Peyer's patch (tissue), 4 donors: ENCODE measurements around the gene TLL2. TPM values are rescaled to one million over a fixed set of nuclear protein-coding genes. Genes with fewer than 3 reads are reported as not detected.

Source experiments
- DNase-seq, 3 donors: peaks; one replicate each; pipeline ENCODE4 v3.0.0-alpha.2; 2017 to 2019
- H3K27ac ChIP-seq, 4 donors: fragments of 200-600 bp; sonication (generic); one replicate each; pipeline ENCODE4 v1.5.1; 2016 to 2019
- H3K27me3 ChIP-seq, 2 donors: fragments of 200-600 bp; sonication (generic); one replicate each; pipeline ENCODE4 v1.5.1; 2019
- H3K36me3 ChIP-seq, 3 donors: fragments of 200-600 bp; sonication (generic); one replicate each; pipeline ENCODE4 v1.5.1; 2016 to 2019
- H3K4me1 ChIP-seq, 4 donors: fragments of 200-600 bp; sonication (generic); one replicate each; pipeline ENCODE4 v1.5.1; 2016 to 2019
- H3K4me3 ChIP-seq, 4 donors: fragments of 200-600 bp; sonication (generic); 1 replicate in 3 of 4; 2 replicates in 1 of 4; pipeline ENCODE4 v1.5.1; 2016 to 2019; ENCODE audit warnings: mild to moderate bottlenecking in 1 of 4
- H3K9me3 ChIP-seq, 4 donors: fragments of 200-600 bp; sonication (generic); one replicate each; pipeline ENCODE4 v1.5.1; 2016 to 2019; ENCODE audit warnings: mild to moderate bottlenecking in 1 of 4
- CTCF ChIP-seq, 6 experiments: fragments of 450-650 bp in 4 of 6; fragments of 200-600 bp in 2 of 6; sonication (generic) in 1 of 6; IDR thresholded peaks; one replicate each; pipeline ENCODE4 v1.5.1; 2017 to 2019; ENCODE audit warnings: antibody characterized with exemption in 6 of 6, mild to moderate bottlenecking in 3 of 6, moderate library complexity in 1 of 6
- POLR2A ChIP-seq, 2 donors: fragments of 450-650 bp; IDR thresholded peaks; one replicate each; pipeline ENCODE4 v1.5.1; 2017; ENCODE audit warnings: antibody characterized with exemption in 2 of 2, mild to moderate bottlenecking in 2 of 2, moderate library complexity in 2 of 2
- total RNA-seq, 4 donors: library from RNA; depleted of rRNA; stranded (reverse); fragments of >200 nt; gene quantifications; one replicate each; pipeline ENCODE4 v1.1.0, GENCODE V29; 2016

TLL2 gene
- total RNA-seq, 4 donors from 2014 or later = 0.27 to 0.83 (median 0.38) TPM; not detected in 1

- no peak for DNase-seq
- no peaks in the 10 kb centered on the region for H3K9me3 ChIP-seq
- TF ChIP-seq CTCF (IDR thresholded peaks at IDR 0.05) (no peak), POLR2A (IDR thresholded peaks at IDR 0.05) (no peak)
- no peaks in the 10 kb centered on the region for H3K36me3 ChIP-seq
- H3K27ac ChIP-seq = no peak overlapping the region
- H3K4me1 ChIP-seq = no peaks in the 10 kb centered on the region
- H3K4me3 ChIP-seq = no peak overlapping the region
- no peaks in the 10 kb centered on the region for H3K27me3 ChIP-seq
These were observed 16.3 kb downstream of the TLL2 start for GRCh38 chr10:96497391-96497790.

GRCh38 chr10:96496281-96496925 is 17.3 kb downstream of the TLL2 start:
- Histone ChIP-seq H3K9me3 (no peaks in the 10 kb centered on the region), H3K27me3 (no peaks in the 10 kb centered on the region), H3K4me3 (no peak overlapping the region), H3K27ac (no peak overlapping the region), H3K4me1 (no peaks in the 10 kb centered on the region), H3K36me3 (no peaks in the 10 kb centered on the region)
- no peak for DNase-seq
- no peak for TF ChIP-seq CTCF (IDR thresholded peaks at IDR 0.05)
- TF ChIP-seq POLR2A (IDR thresholded peaks at IDR 0.05) = no peak

- no peaks in the 10 kb centered on the region for H3K36me3 ChIP-seq
- no peak for TF ChIP-seq CTCF (IDR thresholded peaks at IDR 0.05)
- TF ChIP-seq POLR2A (IDR thresholded peaks at IDR 0.05) = no peak
These were observed 18.2 kb downstream of the TLL2 start for GRCh38 chr10:96495544-96495943.

GRCh38 chr10:96494694-96495093 is 19.0 kb downstream of the TLL2 start:
- H3K27me3 ChIP-seq = no peaks in the 10 kb centered on the region
- no peak overlapping the region for H3K4me3 ChIP-seq
- no peaks in the 10 kb centered on the region for H3K36me3 ChIP-seq
- no peak overlapping the region for H3K27ac ChIP-seq
- DNase-seq = no peak
- no peaks in the 10 kb centered on the region for H3K4me1 ChIP-seq
- TF ChIP-seq POLR2A (IDR thresholded peaks at IDR 0.05) = no peak
- no peak for TF ChIP-seq CTCF (IDR thresholded peaks at IDR 0.05)
- no peaks in the 10 kb centered on the region for H3K9me3 ChIP-seq

More at GRCh38 chr10:96495544-96495943, 18.2 kb downstream of the TLL2 start:
- DNase-seq = no peak
- no peaks in the 10 kb centered on the region for H3K4me1 ChIP-seq
- H3K27me3 ChIP-seq = no peaks in the 10 kb centered on the region
- no peak overlapping the region for H3K27ac ChIP-seq
- H3K9me3 ChIP-seq = no peaks in the 10 kb centered on the region
- no peak overlapping the region for H3K4me3 ChIP-seq

GRCh38 chr10:96493871-96494525 is 19.7 kb downstream of the TLL2 start:
- no peaks in the 10 kb centered on the region for H3K36me3 ChIP-seq
- H3K27me3 ChIP-seq = no peaks in the 10 kb centered on the region
- DNase-seq = no peak
- TF ChIP-seq CTCF (IDR thresholded peaks at IDR 0.05) (no peak), POLR2A (IDR thresholded peaks at IDR 0.05) (no peak)
- H3K9me3 ChIP-seq = no peaks in the 10 kb centered on the region
- H3K4me1 ChIP-seq = no peaks in the 10 kb centered on the region
- H3K4me3 ChIP-seq = no peak overlapping the region
- no peak overlapping the region for H3K27ac ChIP-seq
